Gastroesophageal sphincter (tissue), 4 donors: ENCODE measurements around the gene DYRK3. TPM values are rescaled to one million over a fixed set of nuclear protein-coding genes. Genes with fewer than 3 reads are reported as not detected.

ENCODE experiments used
- ATAC-seq: fragments of 150-250 bp; one replicate; pipeline ENCODE4 v1.9.1; 2016; ENCODE audit warnings: mild to moderate bottlenecking, moderate library complexity
- H3K27ac ChIP-seq, 4 donors: fragments of 200-600 bp; sonication (generic) in 3 of 4; 1 replicate in 3 of 4; 2 replicates in 1 of 4; pipeline ENCODE4 v1.5.1; 2016 to 2019
- H3K27me3 ChIP-seq: fragments of 200-600 bp; sonication (generic); one replicate; pipeline ENCODE4 v1.5.1; 2019
- H3K36me3 ChIP-seq, 2 donors: fragments of 200-600 bp; sonication (generic); one replicate each; pipeline ENCODE4 v1.5.1; 2019; ENCODE audit warnings: control low read depth in 1 of 2
- H3K4me1 ChIP-seq, 3 donors: fragments of 200-600 bp; sonication (generic); 1 replicate in 2 of 3; 2 replicates in 1 of 3; pipeline ENCODE4 v1.5.1; 2016 to 2019; ENCODE audit warnings: control low read depth in 2 of 3
- H3K4me3 ChIP-seq, 2 donors: fragments of 200-600 bp; sonication (generic); one replicate each; pipeline ENCODE4 v1.5.1; 2019; ENCODE audit warnings: mild to moderate bottlenecking in 1 of 2, moderate library complexity in 1 of 2
- H3K9me3 ChIP-seq, 3 donors: fragments of 200-600 bp; sonication (generic); one replicate each; pipeline ENCODE4 v1.5.1; 2017 to 2019; ENCODE audit warnings: control low read depth in 2 of 3
- CTCF ChIP-seq, 4 experiments: fragments of 200-600 bp in 2 of 4; fragments of 450-650 bp in 2 of 4; sonication (generic) in 1 of 4; IDR thresholded peaks; one replicate each; pipeline ENCODE4 v1.5.1; 2017 to 2019; ENCODE audit warnings: antibody characterized with exemption in 4 of 4, mild to moderate bottlenecking in 2 of 4, moderate library complexity in 2 of 4
- EP300 ChIP-seq: sonication (generic); formaldehyde crosslinking; IDR thresholded peaks from one replicate; pipeline ENCODE4 v1.6.1; 2017; ENCODE audit warnings: antibody characterized with exemption, mild to moderate bottlenecking
- POLR2A ChIP-seq, 2 donors: fragments of 450-650 bp; IDR thresholded peaks; one replicate each; pipeline ENCODE4 v1.6.1; 2017; ENCODE audit warnings: antibody characterized with exemption in 2 of 2, mild to moderate bottlenecking in 2 of 2, moderate library complexity in 1 of 2
- POLR2AphosphoS5 ChIP-seq: sonication (generic); formaldehyde crosslinking; IDR thresholded peaks from one replicate; pipeline ENCODE4 v1.6.1; 2017; ENCODE audit warnings: antibody characterized with exemption
- WGBS, 2 donors: methylation state at CpG; one replicate each; pipeline ENCODE4 v1.1.5; 2018; ENCODE audit warnings: low coverage in 1 of 2; 5-methylcytosine and 5-hydroxymethylcytosine counted together
- total RNA-seq, 4 donors: library from RNA; depleted of rRNA; stranded (reverse); fragments of >200 nt; gene quantifications; one replicate each; pipeline ENCODE4 v1.1.0, GENCODE V29; 2016

DYRK3 gene
- total RNA-seq, 4 donors from 2014 or later, result 5.0 to 14.9 (median 8.4) TPM

- ATAC-seq, result no peak
- Histone ChIP-seq H3K27ac (no peak overlapping the region), H3K36me3 (no peaks in the 10 kb centered on the region), H3K4me1 (peaks cover 0 to 42% (median 6%) of the 10 kb centered on the region in 3 donors), H3K27me3 (peaks cover 6% of the 10 kb centered on the region), H3K9me3 (no peaks in the 10 kb centered on the region), H3K4me3 (no peak overlapping the region)
- 69 to 83% methylated on average over 2 to 3 of the region's 7 CpGs for WGBS, 2 donors
- TF ChIP-seq POLR2A (IDR thresholded peaks at IDR 0.05), result no peak
- no peak for TF ChIP-seq CTCF (IDR thresholded peaks at IDR 0.05)
- no peak for TF ChIP-seq POLR2AphosphoS5
- TF ChIP-seq EP300, result no peak
Measured at GRCh38 chr1:206658981-206659273, 23.6 kb downstream of the DYRK3 start.

- WGBS, 2 donors, result 83 to 94% methylated on average over 1 to 2 of the region's 4 CpGs
- Histone ChIP-seq H3K4me1 (peaks cover 0 to 40% (median 11%) of the 10 kb centered on the region in 3 donors), H3K27me3 (peaks cover 6% of the 10 kb centered on the region), H3K36me3 (no peaks in the 10 kb centered on the region), H3K9me3 (no peaks in the 10 kb centered on the region), H3K4me3 (no peak overlapping the region), H3K27ac (no peak overlapping the region)
- no peak for TF ChIP-seq EP300
- no peak for TF ChIP-seq POLR2A (IDR thresholded peaks at IDR 0.05)
- no peak for TF ChIP-seq POLR2AphosphoS5
- TF ChIP-seq CTCF (IDR thresholded peaks at IDR 0.05), result no peak
- no peak for ATAC-seq
Measured at GRCh38 chr1:206660136-206660535, 24.8 kb downstream of the DYRK3 start.

- Histone ChIP-seq H3K27me3 (peaks cover 6% of the 10 kb centered on the region), H3K4me1 (peaks cover 0 to 34% (median 11%) of the 10 kb centered on the region in 3 donors), H3K36me3 (no peaks in the 10 kb centered on the region), H3K4me3 (no peak overlapping the region), H3K9me3 (no peaks in the 10 kb centered on the region), H3K27ac (no peak overlapping the region)
- TF ChIP-seq POLR2AphosphoS5, result no peak
- no peak for TF ChIP-seq EP300
- TF ChIP-seq CTCF (IDR thresholded peaks at IDR 0.05), result no peak
- TF ChIP-seq POLR2A (IDR thresholded peaks at IDR 0.05), result no peak
- 80 to 82% methylated on average over 6 to 8 of the region's 11 CpGs for WGBS, 2 donors
- ATAC-seq, result no peak
Measured at GRCh38 chr1:206661161-206661820, 26.0 kb downstream of the DYRK3 start.

- Histone ChIP-seq H3K27ac (no peak overlapping the region), H3K36me3 (no peaks in the 10 kb centered on the region), H3K27me3 (peaks cover 6% of the 10 kb centered on the region), H3K4me1 (peaks cover 0 to 34% (median 11%) of the 10 kb centered on the region in 3 donors), H3K9me3 (no peaks in the 10 kb centered on the region), H3K4me3 (no peak overlapping the region)
- ATAC-seq, result no peak
- TF ChIP-seq CTCF (IDR thresholded peaks at IDR 0.05) (no peak), POLR2AphosphoS5 (peak; percentile 11)
- 39 to 74% methylated on average over 3 of the region's 3 CpGs for WGBS, 2 donors
Measured at GRCh38 chr1:206662396-206663092, 27.2 kb downstream of the DYRK3 start.

- Histone ChIP-seq H3K4me3 (no peak overlapping the region), H3K27ac (no peak overlapping the region), H3K27me3 (peaks cover 6% of the 10 kb centered on the region), H3K36me3 (no peaks in the 10 kb centered on the region), H3K9me3 (no peaks in the 10 kb centered on the region), H3K4me1 (peaks cover 0 to 28% (median 11%) of the 10 kb centered on the region in 3 donors)
- no peak for TF ChIP-seq POLR2A (IDR thresholded peaks at IDR 0.05)
- no peak for TF ChIP-seq EP300
- no peak for TF ChIP-seq CTCF (IDR thresholded peaks at IDR 0.05)
- no peak for TF ChIP-seq POLR2AphosphoS5
- WGBS, 2 donors, result 45 to 57% methylated on average over 3 to 5 of the region's 5 CpGs
- no peak for ATAC-seq
Measured at GRCh38 chr1:206663362-206663761, 28.0 kb downstream of the DYRK3 start.
